Dermis microvascular lymphatic vessel endothelial cell (primary cell): Measurements from ENCODE around the gene CNKSR3. TPM values are rescaled to one million over a fixed set of nuclear protein-coding genes. Genes with fewer than 3 reads are reported as not detected.

Experiments
- DNase-seq, 2 donors: peaks; one replicate each; pipeline versions ENCODE4 v3.0.0 to v3.0.0-alpha.2; 2010; ENCODE audit warnings: low read depth in 2 of 2
- total RNA-seq: library from RNA; depleted of rRNA; stranded (reverse); fragments of >200 nt; gene quantifications from 2 replicates; pipeline ENCODE4 v1.2.1, GENCODE V29; 2014

Gene CNKSR3
- total RNA-seq, 1 donor from 2014 or later = 6.8 TPM

DNA sequence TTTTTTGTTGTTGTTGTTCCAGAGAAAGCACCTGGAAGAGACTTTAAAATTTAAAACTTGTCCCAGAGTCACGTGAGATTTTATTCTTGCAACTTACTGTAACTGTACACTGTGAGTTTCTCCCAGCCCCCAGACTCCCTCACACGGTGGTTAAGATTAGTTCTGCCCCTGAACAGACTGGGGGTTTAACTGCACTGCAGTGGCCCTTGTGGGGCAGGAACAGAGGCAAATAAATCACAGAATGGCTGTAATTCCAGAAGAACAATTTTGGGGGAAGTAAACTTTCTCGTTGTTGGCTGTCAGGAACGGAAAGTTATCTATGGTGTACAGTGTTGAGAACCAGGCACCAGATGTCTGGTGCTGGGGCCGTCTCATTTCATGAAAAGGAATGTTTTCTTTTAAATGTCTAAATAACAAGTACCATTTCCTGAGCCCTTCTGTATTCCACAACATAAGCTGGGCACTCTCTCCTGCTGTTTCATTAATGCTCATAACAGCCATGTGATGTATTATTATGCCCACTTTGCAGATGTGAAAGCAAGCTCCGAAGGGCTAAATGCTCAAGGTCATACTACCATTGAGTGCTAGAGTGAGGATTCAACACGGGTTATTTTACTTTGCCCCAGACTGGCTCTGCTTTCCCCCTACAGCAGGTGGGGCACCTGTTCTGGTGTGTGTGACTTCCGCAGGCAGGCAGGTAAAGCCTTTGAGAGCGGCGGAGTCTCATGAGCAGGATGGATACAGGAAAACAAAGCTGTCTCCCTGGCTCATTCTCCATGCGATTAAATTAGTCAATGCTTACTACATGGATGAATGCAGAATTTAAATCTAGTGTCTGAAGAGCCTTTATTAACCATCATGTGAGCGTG, 30.5 kb downstream of the CNKSR3 start:
- peak; percentile 44 to 73 for DNase-seq

DNA sequence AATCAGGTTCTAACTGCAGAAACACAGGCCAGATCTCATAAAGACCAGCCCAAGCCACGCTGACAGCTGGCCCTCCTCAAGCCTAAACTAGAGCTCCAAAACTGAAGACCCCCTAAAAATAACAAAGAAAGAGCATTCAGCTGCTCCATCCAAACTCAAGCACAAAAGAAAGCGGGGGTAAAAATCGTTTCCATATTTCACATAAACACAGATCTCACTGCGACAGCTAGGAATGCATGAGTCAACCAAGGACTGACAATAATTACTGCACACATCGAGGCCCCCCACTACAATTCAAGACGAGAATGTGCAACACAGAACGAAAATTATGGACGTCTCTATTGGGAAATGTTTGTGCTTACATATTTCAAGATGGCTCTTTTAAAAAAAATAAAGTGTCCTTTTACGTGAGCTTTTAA, 31.1 kb downstream of the CNKSR3 start:
- peak in 1 of 2 donors; percentile 71 for DNase-seq

DNA sequence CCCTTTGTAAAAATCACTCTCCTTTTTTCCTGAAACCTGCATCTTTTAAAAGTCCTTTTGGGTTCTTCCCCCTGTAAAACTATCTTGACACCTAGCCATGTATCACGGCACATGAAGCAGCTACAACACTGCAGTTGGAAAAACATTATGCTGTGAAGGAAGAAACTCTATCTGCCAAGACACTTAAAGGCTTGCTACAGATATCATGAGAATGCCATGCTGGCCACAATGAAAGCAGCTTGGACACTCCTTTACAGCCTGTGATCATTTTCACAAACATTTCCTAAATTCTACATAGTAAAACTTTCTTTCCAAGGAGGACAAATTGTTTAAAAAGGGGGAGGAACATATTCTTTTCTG, 31.8 kb downstream of the CNKSR3 start:
- no peak for DNase-seq

DNA sequence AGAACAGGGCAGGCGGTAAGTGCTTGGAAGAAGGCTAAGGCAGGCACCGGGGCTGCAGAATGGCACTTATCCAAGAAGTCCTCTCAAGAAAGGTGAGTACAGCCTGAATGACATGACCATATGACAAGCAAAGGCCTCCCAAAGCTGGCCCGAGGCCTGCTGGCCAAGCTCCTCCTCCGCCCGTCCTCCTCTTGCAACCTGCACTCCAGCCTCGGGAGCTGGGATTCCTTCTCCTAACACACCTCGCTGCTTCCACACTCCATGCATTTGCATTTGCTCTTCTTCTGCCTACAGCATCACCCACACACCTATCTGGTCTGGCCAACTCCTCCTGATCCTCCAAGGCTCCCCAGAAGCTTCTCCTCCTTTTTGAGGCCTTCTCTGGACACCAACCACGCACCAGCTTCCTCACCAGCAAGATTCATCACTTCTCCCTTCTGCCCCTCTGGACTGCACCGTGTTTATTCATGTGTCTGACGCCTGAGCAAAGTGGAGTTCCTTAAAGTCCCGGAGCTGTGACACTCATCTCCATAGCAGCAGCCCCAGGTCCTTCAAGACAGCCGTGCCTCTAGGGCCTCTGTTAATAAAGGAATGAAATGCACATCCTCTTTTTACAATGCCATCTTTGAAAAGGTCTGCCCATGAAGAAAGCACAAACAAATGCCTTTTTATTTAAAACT, 32.3 kb downstream of the CNKSR3 start:
- no peak for DNase-seq

DNA sequence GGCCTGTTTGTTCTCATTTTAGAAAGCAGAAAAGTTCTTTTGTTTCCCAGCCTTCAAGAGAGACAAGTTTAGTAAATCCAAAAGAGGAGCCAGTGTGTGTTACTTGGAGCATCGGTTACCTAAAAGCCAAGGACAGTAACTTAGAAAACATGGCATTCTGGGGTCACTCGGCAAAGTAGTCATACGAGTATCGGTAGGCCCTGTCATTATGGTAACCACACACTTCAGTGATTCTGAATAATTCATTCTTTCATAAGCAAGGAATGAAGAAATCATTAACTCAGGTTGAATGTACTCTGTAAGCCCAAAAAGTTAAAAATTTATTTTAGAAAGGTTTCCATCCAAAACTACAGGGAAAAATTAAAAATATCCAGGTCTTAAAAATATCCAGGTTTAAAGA, 34.0 kb downstream of the CNKSR3 start:
- DNase-seq = no peak

DNA sequence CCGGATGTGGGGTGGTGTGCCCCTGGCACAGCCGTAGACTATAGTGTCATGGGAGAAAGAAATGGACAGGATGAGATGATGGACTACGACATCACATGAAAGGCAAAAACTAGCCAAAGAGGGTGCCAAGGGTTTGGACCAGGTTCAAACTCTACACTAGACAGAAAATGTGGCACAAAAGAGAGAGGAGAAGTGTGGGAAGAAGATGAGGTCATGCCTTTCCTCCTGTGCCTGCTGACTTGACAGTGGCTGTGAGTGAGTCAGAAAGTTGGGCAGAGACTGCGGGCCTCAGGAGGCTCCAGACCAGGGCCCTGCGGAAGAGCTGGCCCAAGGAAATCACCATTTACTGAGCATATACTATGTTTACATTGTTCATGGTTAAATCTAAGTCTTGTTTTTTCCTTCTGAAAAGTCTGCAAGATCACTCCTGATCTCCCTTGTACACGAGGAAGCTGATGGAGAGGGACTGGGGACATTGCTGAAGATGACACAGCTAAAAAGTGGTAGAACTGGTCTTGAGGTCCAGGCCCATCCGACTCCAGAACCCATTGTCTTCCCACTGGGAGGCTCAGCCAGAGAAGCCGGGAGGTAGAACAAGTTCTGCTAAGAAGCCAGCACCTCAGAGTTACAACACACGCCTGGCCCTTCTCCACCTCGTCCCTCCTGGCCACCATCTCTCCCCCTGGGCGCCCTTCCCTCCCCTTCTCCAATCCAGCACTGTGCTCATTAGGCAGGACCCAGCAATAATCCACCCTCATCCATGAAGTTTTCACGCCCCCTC, 35.6 kb downstream of the CNKSR3 start:
- peak in 1 of 2 donors; percentile 86 for DNase-seq

DNA sequence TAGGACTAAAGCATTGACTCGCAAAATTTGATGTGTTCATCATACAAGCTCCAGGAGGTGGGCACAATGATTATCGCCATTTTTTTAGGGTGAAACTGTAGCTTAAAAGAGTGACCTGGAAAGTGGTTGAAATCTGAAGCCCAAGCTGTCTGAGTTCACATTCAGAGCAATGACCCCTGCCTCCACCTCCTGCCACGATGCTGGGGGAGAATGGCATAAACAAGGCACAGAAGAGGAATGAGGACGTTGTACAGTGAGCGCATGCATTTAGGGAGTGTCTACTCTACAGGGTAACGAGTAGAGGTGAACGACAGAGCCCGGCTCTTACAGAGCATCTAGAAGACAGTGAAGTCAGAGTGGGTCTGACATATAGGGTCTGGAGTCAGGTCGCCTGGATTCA, 37.2 kb downstream of the CNKSR3 start:
- DNase-seq = no peak

DNA sequence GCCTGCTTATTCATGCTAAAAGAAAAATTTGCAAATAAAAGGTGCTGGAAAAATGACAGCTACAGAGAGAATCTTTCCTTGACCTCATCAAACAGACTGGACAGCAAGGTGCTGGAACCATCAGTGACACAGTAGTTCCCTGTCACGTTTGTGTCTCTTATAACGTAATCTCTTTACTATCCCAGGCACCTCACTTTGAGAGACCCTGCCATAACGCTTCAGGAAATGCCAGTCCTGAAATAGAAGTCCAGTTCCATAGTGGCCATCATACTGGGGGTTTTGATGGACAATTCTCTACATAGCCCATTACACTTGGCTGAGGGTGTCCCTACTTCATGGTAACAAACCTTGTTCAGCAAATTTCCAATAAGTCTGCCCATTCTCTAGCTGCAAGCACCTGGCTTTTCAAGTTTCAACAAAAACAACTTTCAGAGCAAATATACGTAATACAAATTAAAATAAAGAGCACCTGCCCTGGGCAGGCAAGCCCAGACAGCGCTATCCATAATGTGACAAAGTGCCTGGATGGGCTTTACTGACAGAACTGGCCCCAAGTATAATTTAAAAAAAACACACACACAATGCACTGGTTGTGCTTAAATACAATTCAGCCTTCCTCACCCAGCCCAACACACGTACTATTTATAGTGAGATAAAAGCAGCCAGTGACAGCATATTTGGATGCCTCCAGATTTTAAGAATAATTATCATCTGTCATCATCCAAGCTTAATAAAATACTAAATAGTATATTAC, 38.7 kb downstream of the CNKSR3 start:
- no peak for DNase-seq

DNA sequence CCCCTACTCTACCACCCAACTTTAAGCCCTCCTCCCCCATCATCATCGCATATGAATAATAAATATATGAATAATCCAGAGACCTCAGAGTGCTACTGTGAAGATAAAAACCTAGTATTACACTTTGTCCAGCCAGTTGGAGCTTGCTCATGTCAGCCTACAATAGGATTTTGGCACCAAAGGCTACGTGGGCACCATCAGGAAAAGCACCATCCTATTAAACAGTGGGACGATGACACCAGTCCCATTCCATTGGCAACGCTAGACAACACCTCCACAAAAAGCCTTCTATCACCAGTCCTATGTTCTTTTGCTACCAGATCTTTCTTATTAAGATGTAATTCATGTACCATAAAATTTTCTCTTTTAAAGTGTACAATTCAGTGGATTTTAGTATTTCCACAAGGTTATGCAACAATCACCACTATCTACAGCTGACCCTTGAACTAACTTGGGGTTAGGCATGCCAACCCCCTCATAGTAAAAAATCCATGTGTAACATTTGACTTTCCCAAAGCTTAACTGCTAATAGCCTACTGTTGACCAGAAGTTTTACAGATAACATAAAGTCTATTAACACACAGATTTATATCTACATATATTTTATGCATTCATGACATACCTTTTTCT, 41.1 kb downstream of the CNKSR3 start:
- no peak for DNase-seq

DNA sequence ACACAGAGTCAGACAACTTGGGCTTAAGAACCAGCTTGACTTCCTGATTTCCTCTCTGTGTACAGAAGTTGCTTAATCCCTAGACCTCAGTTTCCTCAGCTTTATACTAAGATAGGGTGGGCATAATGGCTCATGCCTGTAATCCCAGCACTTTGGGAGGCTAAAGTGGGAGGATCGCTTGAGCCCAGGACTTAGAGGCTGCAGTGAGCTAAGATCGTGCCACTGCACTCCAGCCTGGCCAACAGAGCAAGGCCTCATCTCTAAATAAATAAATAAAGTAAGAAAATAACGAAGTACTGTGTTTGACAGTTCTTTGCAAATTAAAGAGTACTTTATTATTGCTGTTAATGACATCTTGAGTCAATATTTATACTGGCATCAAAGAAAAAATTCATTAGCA, 41.7 kb downstream of the CNKSR3 start:
- DNase-seq = no peak

DNA sequence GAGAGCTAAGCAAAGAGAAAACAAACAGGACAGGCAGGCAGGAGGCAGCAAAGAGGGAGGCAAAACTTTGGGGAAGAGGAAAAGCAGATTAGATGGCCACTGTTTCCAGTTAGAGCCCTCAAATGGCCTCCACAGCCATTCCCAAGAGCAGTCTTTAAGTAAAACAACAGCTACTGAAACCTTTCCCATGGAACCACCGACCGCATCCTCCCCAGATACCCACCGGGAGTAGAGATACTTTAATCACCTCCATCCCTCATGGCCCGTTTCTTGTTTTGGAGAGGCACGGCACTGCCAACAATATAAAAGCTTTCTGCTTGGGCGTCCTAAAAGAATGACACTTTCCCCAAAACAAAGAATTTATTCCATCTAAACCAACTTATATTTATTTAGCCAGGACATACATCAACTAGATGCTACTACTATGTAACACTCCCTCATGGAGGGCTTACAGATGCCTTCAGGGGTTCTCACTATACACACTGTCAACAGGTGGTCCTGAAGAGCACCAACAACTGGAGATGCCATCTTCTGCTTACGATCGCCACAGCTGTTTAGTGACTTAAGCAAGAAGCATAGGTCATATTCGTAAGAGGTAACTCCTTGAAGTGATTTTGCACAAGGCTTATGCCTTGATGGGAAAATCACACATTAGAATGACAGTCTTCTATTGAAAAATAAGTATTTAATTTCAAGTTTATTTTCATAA, 43.4 kb downstream of the CNKSR3 start:
- no peak for DNase-seq

DNA sequence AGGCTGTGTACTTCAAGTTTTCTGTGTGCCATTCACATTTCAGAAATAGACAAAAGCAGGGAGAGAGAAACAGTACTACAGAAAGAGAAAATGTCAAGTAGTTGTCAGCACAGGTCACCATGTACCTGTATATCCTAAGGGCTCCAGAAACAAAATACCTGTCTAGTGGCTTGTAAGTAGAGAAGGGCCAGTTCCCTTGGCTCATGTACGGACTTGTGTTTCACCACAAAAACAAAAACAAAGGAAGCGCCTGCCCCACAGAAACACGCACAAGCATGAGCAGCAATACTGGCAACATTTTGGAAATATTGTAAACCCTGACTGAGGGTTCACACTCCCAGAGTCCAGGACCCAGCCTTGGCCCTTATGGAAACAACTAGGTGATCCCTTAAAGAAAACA, 44.3 kb downstream of the CNKSR3 start:
- no peak for DNase-seq

DNA sequence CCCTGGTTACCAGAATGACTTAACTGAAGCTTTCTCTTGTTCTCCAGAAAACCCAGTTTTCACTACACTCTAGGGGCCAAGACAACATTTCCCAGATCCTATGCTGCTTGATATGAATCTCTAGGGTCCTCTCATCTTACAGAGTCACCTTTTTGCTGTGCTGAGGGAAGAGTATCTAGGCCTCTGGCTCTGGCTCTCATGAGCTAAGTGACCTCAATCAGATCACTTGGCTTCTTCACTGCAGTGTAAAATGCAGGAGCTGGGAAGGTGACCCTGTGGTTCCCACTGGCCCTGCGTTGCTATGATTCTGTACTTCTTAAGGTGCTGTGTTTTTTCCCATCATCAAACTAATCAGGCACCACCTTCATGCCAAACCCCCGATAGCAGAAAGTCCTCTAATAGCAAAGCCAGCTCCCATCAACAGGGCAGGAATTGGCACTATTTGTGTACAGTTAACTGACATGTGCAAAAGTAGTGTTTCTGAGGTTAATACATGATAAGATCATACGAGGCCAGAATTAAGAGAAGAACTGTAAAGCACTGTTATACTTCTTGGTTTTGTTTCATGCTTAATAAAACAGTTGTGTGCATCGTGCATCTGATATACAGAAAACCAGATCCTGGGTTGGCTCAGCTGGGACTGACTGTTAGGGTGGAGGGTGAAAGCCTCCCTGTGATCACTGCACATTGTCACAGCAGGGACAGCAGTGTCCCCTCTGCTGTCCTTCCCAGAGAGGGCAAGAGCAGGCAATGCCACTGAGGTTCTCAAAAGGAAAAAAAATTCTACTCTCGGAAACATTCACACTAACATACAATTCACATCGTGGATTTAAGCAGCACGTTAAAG, 46.7 kb downstream of the CNKSR3 start:
- DNase-seq = no peak

DNA sequence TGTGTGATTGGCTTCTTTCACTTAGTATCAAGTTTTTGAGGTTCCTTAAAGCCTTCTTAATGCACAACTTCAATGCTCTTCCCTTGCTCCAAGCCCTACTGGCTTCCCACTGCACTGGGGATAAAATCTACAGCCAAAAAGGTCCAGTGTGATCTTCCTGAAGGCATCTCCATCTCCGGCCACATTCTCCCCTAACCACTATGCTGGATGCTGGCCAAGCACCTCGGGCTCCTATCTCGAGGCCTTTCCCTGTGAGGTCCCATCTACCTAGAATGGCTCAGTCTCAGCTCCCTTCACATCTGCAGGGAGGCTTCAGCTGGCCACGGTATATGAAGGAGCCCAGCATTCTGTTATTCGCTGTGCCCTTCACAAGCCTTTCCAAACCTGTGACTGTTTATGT, 48.1 kb downstream of the CNKSR3 start:
- DNase-seq = no peak

DNA sequence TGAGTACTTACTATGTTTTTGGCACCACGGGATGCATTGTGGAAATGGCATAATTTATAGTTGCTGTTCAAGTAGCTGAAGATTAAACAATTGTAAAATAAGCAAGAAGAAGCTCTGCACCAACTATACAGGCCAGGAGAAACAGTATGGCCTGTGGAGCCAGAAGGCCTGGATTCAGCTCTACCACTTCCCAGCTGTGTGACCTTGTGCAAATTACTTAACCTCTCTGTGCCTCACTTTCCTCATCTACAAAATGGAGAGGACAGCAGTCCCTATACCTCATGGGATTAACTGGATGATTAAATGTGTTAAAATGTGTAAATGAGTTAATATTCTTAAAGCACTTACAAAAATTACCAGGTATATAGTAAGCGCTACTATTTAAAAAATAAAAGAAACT, 49.1 kb downstream of the CNKSR3 start:
- DNase-seq = no peak

DNA sequence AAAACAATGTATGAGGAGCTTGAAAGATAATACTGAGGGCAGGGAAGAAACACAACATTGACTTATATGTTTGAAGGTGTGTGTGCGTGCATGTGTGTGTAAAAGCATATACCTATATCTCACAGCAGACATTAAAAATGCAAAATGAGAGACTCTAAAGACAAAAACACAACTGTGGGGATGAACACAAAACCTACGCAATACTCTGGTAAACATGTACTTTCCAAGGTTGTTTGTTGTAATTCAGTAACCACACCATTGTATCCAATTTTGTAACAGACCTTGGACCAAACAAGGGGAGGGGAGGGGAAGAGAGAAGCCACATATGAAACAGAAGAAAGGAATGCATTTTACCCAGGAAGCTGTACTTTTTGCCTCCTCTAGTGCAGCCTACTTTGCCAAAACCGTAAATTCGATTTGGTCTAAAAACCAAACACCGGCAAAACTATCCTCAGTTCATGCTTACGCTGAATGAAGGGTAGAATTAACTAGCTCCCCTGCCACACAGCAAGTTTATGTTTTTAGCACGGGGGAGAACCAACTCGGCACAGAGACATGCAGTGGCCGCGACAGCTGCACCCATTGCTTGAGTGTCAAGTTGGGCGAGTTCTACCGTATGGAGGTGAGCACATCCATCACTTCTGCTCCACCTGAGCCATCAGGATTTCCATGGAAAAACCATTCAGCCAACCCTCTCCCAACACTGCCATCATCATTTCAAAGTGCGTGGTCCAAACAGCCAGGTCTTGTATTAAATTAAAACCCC, 50.0 kb downstream of the CNKSR3 start:
- no peak for DNase-seq

DNA sequence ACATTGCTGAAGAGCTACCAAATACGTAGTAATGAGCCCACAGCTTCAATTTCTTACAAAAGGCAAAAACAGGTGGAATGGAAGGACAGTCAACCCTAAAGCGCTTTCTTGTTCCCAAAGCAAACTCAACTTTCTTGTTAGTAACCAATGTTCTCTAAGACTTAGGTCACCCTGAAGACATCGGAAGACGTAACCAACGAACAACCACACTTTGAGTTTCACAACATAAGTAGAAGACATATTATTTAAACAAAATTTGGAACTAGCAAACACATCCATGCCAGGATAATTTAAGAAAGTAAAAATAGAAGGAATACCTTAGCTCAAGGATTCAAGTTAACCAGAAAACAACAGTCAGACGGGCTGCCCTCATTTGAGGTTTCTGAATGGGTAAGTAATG, 51.0 kb downstream of the CNKSR3 start:
- no peak for DNase-seq

DNA sequence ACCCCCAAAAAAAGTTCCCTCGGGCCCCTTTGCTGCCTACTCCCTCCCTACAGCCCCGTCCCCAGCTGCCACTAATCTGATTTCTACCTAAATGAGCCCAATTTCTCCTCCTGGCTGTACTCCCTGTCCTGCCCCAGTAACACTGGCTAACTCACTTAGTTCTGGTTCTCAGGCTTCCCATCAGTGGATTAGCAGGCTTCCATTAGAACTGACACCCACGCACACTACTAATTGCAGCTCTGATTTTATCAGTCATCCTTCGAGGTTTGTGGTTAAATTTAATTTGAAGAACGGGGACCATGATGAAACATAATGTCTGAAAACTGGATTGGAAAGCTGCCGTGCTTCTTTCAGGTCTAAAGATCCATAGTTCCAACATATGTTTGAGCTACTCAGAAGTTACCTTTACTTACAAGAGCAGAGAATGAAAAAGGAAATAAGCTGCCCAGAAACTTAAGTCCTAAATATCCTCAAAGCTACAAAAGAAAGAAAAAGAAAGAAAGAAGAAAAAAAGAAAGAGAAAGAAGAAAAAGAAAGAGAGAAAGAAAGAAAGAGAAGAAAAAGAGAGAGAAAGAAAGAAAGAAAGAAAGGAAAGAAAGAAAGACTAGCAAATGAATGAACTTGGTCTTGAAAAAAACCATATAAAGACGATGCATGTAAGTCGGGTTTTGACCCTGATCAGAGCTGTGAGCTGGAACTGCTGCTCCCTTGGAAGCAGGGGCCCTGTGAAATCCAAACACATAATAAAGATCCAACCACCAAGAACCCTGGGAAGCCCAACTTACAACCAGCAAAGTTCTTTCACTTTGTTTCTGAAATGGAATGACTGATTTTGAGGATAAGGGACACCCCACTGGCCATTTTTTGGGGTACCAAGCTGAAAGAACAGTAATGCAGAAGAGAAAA, 51.7 kb downstream of the CNKSR3 start:
- no peak for DNase-seq
